ENCODE measurements around the gene LRIG1.

The LRIG1 gene

GRCh38 chr3:66480666-66481065 lies 20.2 kb downstream of the LRIG1 start:
- no peak for DNase-seq (ENCODE audit: low read depth, low spot score)
- H3K36me3 ChIP-seq (ENCODE audit: control insufficient read depth, insufficient read depth, low read length): no peaks in the 10 kb centered on the region
- no peaks in the 10 kb centered on the region for H3K27me3 ChIP-seq (ENCODE audit: control insufficient read depth, insufficient read depth, low read length)
- H3K27ac ChIP-seq (ENCODE audit: low read length): no peak overlapping the region
- peaks cover 25% of the 10 kb centered on the region for H3K4me1 ChIP-seq (ENCODE audit: control insufficient read depth, insufficient read depth, low read length)
- H3K9me3 ChIP-seq (ENCODE audit: control insufficient read depth, insufficient read depth, low read length): no peaks in the 10 kb centered on the region
- H3K4me3 ChIP-seq (ENCODE audit: low read length): no peak overlapping the region
- no CpG with 5 or more reads among the region's 2 CpGs for WGBS (ENCODE audit: insufficient coverage, insufficient read length)

GRCh38 chr3:66479532-66479947 lies 21.3 kb downstream of the LRIG1 start:
- H3K4me1 ChIP-seq (ENCODE audit: control insufficient read depth, insufficient read depth, low read length): peaks cover 23% of the 10 kb centered on the region
- H3K27me3 ChIP-seq (ENCODE audit: control insufficient read depth, insufficient read depth, low read length): no peaks in the 10 kb centered on the region
- WGBS (ENCODE audit: insufficient coverage, insufficient read length): no CpG with 5 or more reads among the region's 2 CpGs
- no peaks in the 10 kb centered on the region for H3K36me3 ChIP-seq (ENCODE audit: control insufficient read depth, insufficient read depth, low read length)
- no peak for DNase-seq (ENCODE audit: low read depth, low spot score)
- H3K4me3 ChIP-seq (ENCODE audit: low read length): no peak overlapping the region
- no peak overlapping the region for H3K27ac ChIP-seq (ENCODE audit: low read length)
- H3K9me3 ChIP-seq (ENCODE audit: control insufficient read depth, insufficient read depth, low read length): no peaks in the 10 kb centered on the region

- H3K27ac ChIP-seq (ENCODE audit: low read length): no peak overlapping the region
- no peaks in the 10 kb centered on the region for H3K36me3 ChIP-seq (ENCODE audit: control insufficient read depth, insufficient read depth, low read length)
- H3K4me1 ChIP-seq (ENCODE audit: control insufficient read depth, insufficient read depth, low read length): peaks cover 23% of the 10 kb centered on the region
- no peaks in the 10 kb centered on the region for H3K27me3 ChIP-seq (ENCODE audit: control insufficient read depth, insufficient read depth, low read length)
- no CpG with 5 or more reads among the region's 9 CpGs for WGBS (ENCODE audit: insufficient coverage, insufficient read length)
- no peak overlapping the region for H3K4me3 ChIP-seq (ENCODE audit: low read length)
- DNase-seq (ENCODE audit: low read depth, low spot score): no peak
- no peaks in the 10 kb centered on the region for H3K9me3 ChIP-seq (ENCODE audit: control insufficient read depth, insufficient read depth, low read length)
Observed at GRCh38 chr3:66478960-66479359, 21.9 kb downstream of the LRIG1 start.

GRCh38 chr3:66477856-66478255 lies 23.0 kb downstream of the LRIG1 start:
- H3K4me3 ChIP-seq (ENCODE audit: low read length): no peak overlapping the region
- H3K4me1 ChIP-seq (ENCODE audit: control insufficient read depth, insufficient read depth, low read length): peaks cover 18% of the 10 kb centered on the region
- no peaks in the 10 kb centered on the region for H3K36me3 ChIP-seq (ENCODE audit: control insufficient read depth, insufficient read depth, low read length)
- H3K27ac ChIP-seq (ENCODE audit: low read length): no peak overlapping the region
- no peaks in the 10 kb centered on the region for H3K9me3 ChIP-seq (ENCODE audit: control insufficient read depth, insufficient read depth, low read length)
- no CpG with 5 or more reads among the region's 7 CpGs for WGBS (ENCODE audit: insufficient coverage, insufficient read length)
- no peaks in the 10 kb centered on the region for H3K27me3 ChIP-seq (ENCODE audit: control insufficient read depth, insufficient read depth, low read length)
- no peak for DNase-seq (ENCODE audit: low read depth, low spot score)

GRCh38 chr3:66476852-66477381 lies 23.9 kb downstream of the LRIG1 start:
- Histone ChIP-seq H3K36me3 (ENCODE audit: control insufficient read depth, insufficient read depth, low read length) (no peaks in the 10 kb centered on the region), H3K9me3 (ENCODE audit: control insufficient read depth, insufficient read depth, low read length) (no peaks in the 10 kb centered on the region), H3K4me1 (ENCODE audit: control insufficient read depth, insufficient read depth, low read length) (peaks cover 16% of the 10 kb centered on the region), H3K4me3 (ENCODE audit: low read length) (no peak overlapping the region), H3K27me3 (ENCODE audit: control insufficient read depth, insufficient read depth, low read length) (no peaks in the 10 kb centered on the region), H3K27ac (ENCODE audit: low read length) (no peak overlapping the region)
- no CpG with 5 or more reads among the region's 9 CpGs for WGBS (ENCODE audit: insufficient coverage, insufficient read length)
- no peak for DNase-seq (ENCODE audit: low read depth, low spot score)

- no CpG with 5 or more reads among the region's 9 CpGs for WGBS (ENCODE audit: insufficient coverage, insufficient read length)
- Histone ChIP-seq H3K27ac (ENCODE audit: low read length) (no peak overlapping the region), H3K4me3 (ENCODE audit: low read length) (no peak overlapping the region), H3K4me1 (ENCODE audit: control insufficient read depth, insufficient read depth, low read length) (peaks cover 12% of the 10 kb centered on the region), H3K36me3 (ENCODE audit: control insufficient read depth, insufficient read depth, low read length) (no peaks in the 10 kb centered on the region), H3K9me3 (ENCODE audit: control insufficient read depth, insufficient read depth, low read length) (no peaks in the 10 kb centered on the region), H3K27me3 (ENCODE audit: control insufficient read depth, insufficient read depth, low read length) (no peaks in the 10 kb centered on the region)
- no peak for DNase-seq (ENCODE audit: low read depth, low spot score)
Observed at GRCh38 chr3:66475386-66476020, 25.3 kb downstream of the LRIG1 start.

- no peak overlapping the region for H3K27ac ChIP-seq (ENCODE audit: low read length)
- DNase-seq (ENCODE audit: low read depth, low spot score): no peak
- H3K27me3 ChIP-seq (ENCODE audit: control insufficient read depth, insufficient read depth, low read length): no peaks in the 10 kb centered on the region
- H3K4me1 ChIP-seq (ENCODE audit: control insufficient read depth, insufficient read depth, low read length): peaks cover 9% of the 10 kb centered on the region
- WGBS (ENCODE audit: insufficient coverage, insufficient read length): no CpG with 5 or more reads among the region's 11 CpGs
- H3K9me3 ChIP-seq (ENCODE audit: control insufficient read depth, insufficient read depth, low read length): no peaks in the 10 kb centered on the region
- no peak overlapping the region for H3K4me3 ChIP-seq (ENCODE audit: low read length)
- H3K36me3 ChIP-seq (ENCODE audit: control insufficient read depth, insufficient read depth, low read length): no peaks in the 10 kb centered on the region
Observed at GRCh38 chr3:66473692-66474091, 27.1 kb downstream of the LRIG1 start.

- Histone ChIP-seq H3K36me3 (ENCODE audit: control insufficient read depth, insufficient read depth, low read length) (no peaks in the 10 kb centered on the region), H3K27me3 (ENCODE audit: control insufficient read depth, insufficient read depth, low read length) (no peaks in the 10 kb centered on the region), H3K4me3 (ENCODE audit: low read length) (no peak overlapping the region), H3K27ac (ENCODE audit: low read length) (no peak overlapping the region), H3K4me1 (ENCODE audit: control insufficient read depth, insufficient read depth, low read length) (peaks cover 6% of the 10 kb centered on the region), H3K9me3 (ENCODE audit: control insufficient read depth, insufficient read depth, low read length) (no peaks in the 10 kb centered on the region)
- no peak for DNase-seq (ENCODE audit: low read depth, low spot score)
- WGBS (ENCODE audit: insufficient coverage, insufficient read length): no CpG with 5 or more reads among the region's 4 CpGs
Observed at GRCh38 chr3:66473181-66473580, 27.6 kb downstream of the LRIG1 start.

GRCh38 chr3:66472313-66473134 lies 28.3 kb downstream of the LRIG1 start:
- Histone ChIP-seq H3K4me1 (ENCODE audit: control insufficient read depth, insufficient read depth, low read length) (peaks cover 4% of the 10 kb centered on the region; the same call in 1 of the 2 replicates), H3K27ac (ENCODE audit: low read length) (no peak overlapping the region), H3K36me3 (ENCODE audit: control insufficient read depth, insufficient read depth, low read length) (no peaks in the 10 kb centered on the region), H3K4me3 (ENCODE audit: low read length) (no peak overlapping the region), H3K27me3 (ENCODE audit: control insufficient read depth, insufficient read depth, low read length) (no peaks in the 10 kb centered on the region), H3K9me3 (ENCODE audit: control insufficient read depth, insufficient read depth, low read length) (no peaks in the 10 kb centered on the region)
- no CpG with 5 or more reads among the region's 12 CpGs for WGBS (ENCODE audit: insufficient coverage, insufficient read length)
- no peak for DNase-seq (ENCODE audit: low read depth, low spot score)

GRCh38 chr3:66470956-66471686 lies 29.7 kb downstream of the LRIG1 start:
- H3K36me3 ChIP-seq (ENCODE audit: control insufficient read depth, insufficient read depth, low read length): no peaks in the 10 kb centered on the region
- no CpG with 5 or more reads among the region's 10 CpGs for WGBS (ENCODE audit: insufficient coverage, insufficient read length)
- H3K4me1 ChIP-seq (ENCODE audit: control insufficient read depth, insufficient read depth, low read length): peaks cover 4% of the 10 kb centered on the region; the same call in 1 of the 2 replicates
- no peak for DNase-seq (ENCODE audit: low read depth, low spot score)
- no peak overlapping the region for H3K27ac ChIP-seq (ENCODE audit: low read length)
- H3K4me3 ChIP-seq (ENCODE audit: low read length): no peak overlapping the region
- H3K27me3 ChIP-seq (ENCODE audit: control insufficient read depth, insufficient read depth, low read length): no peaks in the 10 kb centered on the region
- no peaks in the 10 kb centered on the region for H3K9me3 ChIP-seq (ENCODE audit: control insufficient read depth, insufficient read depth, low read length)

All from iPS DF 6.9 (cell line).